SU-DHL-6 (cell line): ENCODE measurements around the gene TOM1L2.

Experiments used
- EZH2phosphoT487 ChIP-seq: fragments of 200-600 bp; sonication (generic), shearing (Covaris generic); conservative IDR thresholded peaks from 2 replicates; pipeline ENCODE4 v1.6.1; 2018; ENCODE audit warnings: mild to moderate bottlenecking, antibody characterized with exemption, low read length, moderate library complexity, mixed read lengths
- TF ChIP-seq, protein P1 (sequence below): fragments of 200-600 bp; sonication (generic); IDR thresholded peaks from one replicate; pipeline ENCODE4 v1.5.1; 2017; ENCODE audit warnings: antibody characterized with exemption, mild to moderate bottlenecking, low read length, moderate library complexity; ENCODE audit not compliant: insufficient read depth, poor library complexity, severe bottlenecking

DNA sequence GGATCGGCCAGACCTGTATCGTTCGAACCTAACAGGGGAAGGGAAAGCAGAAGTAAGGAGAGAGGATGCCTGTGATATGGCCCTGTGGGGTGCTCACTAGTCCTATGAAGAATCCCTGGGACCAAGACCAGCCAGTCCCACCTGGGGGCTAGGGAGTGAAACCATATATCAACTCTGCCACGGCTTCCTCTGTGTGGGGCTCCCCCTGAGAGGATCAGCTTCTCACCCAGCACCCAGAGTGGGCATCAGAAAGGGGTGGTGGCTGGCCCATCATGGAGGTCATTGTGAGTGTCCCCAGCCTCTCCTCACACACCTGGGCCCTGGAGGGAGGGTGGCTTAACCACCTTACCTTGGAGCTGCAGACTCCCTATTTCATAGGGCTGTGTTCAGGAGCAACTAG is 105.3 kb downstream of the TOM1L2 start:
- TF ChIP-seq, protein P1, sequence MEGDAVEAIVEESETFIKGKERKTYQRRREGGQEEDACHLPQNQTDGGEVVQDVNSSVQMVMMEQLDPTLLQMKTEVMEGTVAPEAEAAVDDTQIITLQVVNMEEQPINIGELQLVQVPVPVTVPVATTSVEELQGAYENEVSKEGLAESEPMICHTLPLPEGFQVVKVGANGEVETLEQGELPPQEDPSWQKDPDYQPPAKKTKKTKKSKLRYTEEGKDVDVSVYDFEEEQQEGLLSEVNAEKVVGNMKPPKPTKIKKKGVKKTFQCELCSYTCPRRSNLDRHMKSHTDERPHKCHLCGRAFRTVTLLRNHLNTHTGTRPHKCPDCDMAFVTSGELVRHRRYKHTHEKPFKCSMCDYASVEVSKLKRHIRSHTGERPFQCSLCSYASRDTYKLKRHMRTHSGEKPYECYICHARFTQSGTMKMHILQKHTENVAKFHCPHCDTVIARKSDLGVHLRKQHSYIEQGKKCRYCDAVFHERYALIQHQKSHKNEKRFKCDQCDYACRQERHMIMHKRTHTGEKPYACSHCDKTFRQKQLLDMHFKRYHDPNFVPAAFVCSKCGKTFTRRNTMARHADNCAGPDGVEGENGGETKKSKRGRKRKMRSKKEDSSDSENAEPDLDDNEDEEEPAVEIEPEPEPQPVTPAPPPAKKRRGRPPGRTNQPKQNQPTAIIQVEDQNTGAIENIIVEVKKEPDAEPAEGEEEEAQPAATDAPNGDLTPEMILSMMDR, result no peak
- no peak for TF ChIP-seq EZH2phosphoT487
